Fibroblast of villous mesenchyme (primary cell): Measurements from ENCODE around the gene IGFBP4. TPM values are rescaled to one million over a fixed set of nuclear protein-coding genes. Genes with fewer than 3 reads are reported as not detected.
A peak's percentile ranks its signal among the peaks of the same experiment; 100 is the strongest.

ENCODE experiments used
- DNase-seq: peaks from one replicate; pipeline ENCODE4 v3.0.0-alpha.2; 2010; ENCODE audit warnings: low read depth
- H3K4me3 ChIP-seq: 2 replicates; pipeline ENCODE4 v1.5.1; 2011; ENCODE audit warnings: low read depth, mild to moderate bottlenecking, low read length
- total RNA-seq: library from RNA; depleted of rRNA; stranded (reverse); fragments of >200 nt; gene quantifications from 2 replicates; pipeline ENCODE4 v1.2.3, GENCODE V29; 2012
- TF ChIP-seq, protein P1 (sequence below): IDR thresholded peaks from 2 replicates; pipeline ENCODE4 v1.5.1; 2012; ENCODE audit warnings: low read depth, mild to moderate bottlenecking, low read length; ENCODE audit not compliant: insufficient read depth

Gene IGFBP4
- total RNA-seq, 1 donor: 225 TPM

DNA sequence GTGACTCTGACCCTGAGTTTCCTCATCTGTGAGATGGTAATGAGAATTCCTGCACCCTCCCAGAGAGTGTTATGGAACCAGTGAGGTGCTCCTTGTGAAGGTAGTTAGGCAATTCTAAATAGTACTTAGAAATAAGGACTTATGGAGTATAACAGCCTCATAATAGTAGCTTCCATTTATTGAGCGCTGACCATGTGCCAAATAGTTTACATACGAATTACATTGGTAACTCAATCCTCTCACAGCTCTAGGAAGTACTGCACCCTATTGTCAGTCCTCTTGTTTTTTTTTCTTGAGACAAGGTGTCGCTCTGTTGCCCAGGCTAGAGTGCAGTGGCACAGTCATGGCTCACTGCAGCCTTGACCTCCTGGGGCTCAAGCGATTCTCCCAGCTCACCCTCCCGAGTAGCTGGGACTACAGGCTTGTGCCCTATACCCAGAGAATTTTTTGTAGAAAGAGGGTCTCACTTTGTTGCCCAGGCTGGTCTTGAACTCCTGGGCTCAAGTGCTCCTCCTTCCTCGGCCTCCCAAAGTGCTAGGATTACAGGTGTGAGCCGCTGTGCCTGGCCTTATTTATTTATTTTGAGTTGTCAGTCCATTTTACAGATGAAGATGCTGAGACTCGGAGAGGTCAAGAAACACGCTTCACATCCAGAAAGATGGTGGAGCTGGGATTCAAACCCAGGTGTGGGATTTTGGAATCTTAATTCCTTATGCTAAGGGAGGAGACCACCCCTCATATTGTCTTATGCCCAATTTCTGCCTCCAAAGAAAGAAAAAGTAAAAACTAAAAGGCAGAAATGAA lies 55.2 kb downstream of the IGFBP4 start:
- no peak overlapping the region for H3K4me3 ChIP-seq
- DNase-seq: no peak
- TF ChIP-seq, protein P1, sequence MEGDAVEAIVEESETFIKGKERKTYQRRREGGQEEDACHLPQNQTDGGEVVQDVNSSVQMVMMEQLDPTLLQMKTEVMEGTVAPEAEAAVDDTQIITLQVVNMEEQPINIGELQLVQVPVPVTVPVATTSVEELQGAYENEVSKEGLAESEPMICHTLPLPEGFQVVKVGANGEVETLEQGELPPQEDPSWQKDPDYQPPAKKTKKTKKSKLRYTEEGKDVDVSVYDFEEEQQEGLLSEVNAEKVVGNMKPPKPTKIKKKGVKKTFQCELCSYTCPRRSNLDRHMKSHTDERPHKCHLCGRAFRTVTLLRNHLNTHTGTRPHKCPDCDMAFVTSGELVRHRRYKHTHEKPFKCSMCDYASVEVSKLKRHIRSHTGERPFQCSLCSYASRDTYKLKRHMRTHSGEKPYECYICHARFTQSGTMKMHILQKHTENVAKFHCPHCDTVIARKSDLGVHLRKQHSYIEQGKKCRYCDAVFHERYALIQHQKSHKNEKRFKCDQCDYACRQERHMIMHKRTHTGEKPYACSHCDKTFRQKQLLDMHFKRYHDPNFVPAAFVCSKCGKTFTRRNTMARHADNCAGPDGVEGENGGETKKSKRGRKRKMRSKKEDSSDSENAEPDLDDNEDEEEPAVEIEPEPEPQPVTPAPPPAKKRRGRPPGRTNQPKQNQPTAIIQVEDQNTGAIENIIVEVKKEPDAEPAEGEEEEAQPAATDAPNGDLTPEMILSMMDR: no peak

DNA sequence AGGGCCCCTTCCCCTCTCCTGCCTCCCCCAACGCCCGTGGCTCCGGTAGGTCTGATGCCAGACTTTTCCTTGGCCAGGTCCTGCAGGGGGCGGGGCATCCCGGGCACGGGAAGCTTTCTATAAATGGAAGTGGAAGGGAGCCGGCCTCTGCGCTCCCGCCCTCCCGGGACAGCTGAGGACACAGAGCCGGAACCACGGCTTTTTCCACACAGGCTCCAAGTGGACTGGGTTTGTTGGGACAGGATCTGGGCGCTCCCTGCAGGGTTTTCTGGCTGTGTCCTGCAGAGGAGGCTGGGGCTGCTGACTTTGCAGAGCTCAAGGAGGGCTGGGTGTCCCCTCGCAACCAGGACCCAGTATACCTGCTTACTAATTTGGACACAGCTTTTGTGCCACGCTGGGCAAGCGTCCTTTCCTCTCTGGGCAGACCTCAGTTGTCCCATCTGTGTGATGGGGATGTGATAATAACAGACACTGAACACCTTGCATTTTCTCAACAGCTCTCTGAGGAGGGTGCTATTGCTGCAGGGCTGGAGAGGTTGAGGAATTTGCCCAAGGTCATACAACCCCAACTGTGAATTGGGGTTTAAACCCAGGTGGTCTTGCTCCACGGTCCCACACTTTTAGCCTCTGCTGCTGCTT lies 56.4 kb downstream of the IGFBP4 start:
- TF ChIP-seq, protein P1: no peak
- DNase-seq: peak; percentile 82
- peak overlapping the region; percentile 9 for H3K4me3 ChIP-seq

DNA sequence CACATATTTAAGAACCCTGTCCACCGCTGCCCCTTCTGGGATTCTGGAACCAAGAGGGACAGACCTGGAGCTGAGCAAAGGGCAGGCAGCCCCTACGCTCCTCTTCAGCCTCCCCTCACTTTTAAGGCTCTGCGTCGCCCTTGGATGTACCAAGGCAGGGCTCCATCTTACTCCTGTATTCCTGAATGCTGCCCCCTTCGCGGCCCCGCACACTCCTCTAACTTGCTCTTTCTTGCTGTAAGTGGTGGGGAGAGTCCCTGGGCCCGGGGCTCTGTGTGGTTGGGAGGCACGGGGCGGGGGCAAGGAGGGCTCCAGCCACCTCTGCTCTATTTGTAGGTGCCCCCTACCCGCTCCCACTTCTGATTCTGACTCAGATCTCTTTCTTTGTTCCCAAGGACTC lies 56.9 kb downstream of the IGFBP4 start:
- DNase-seq: no peak
- TF ChIP-seq, protein P1: no peak
- no peak overlapping the region for H3K4me3 ChIP-seq

DNA sequence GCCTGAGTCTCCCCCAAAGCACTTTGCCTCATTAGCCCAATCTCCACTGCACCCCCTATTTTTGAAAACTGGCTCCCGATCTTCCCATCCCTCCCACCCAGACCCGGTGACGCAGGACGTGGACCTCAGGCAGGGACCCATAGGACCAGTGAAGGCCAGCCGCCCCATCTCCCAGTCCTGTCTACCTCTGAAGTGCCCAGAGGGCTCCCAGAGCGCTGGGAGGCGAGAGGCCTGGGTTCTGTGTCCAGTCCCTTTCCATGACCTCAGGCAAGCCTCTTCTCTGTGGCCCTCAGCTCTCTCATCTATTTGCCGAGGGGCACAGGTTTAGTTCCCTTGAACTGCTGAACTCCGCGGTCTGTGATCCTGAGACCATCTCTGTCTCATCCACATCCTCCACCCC lies 57.5 kb downstream of the IGFBP4 start:
- DNase-seq: no peak
- TF ChIP-seq, protein P1: no peak

DNA sequence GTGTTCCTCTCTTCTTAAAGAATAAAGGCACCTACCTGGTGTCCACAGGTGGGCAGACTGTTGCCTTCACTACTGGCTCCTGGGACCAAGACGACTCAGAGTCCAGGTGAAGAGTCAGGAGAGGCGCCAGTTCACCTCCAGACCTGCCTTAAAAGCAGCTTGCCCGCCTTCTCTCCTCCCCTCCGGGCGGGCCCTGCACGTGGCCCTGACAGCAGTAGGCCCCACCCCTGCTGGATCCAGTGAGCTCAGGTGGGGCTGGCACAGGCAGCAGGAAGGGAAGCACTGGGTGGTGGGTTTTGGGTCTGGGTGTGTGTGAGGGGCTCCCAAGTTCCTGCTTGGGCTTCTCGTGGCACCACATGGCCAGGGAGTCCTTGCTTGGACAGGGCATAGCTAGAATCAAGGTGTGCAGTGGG lies 58.3 kb downstream of the IGFBP4 start, which contains the start of gene TNS4:
TSS of gene TNS4 (minus strand) at position 125 of the 413 bp plus-strand sequence. CDS start 5,198 bp downstream, outside the sequence.
- no peak for DNase-seq
- H3K4me3 ChIP-seq: no peak within 1 kb of the TSS
- TF ChIP-seq, protein P1: no peak

More for the DNA sequence above, 57.5 kb downstream of the IGFBP4 start:
- H3K4me3 ChIP-seq: no peak overlapping the region

DNA sequence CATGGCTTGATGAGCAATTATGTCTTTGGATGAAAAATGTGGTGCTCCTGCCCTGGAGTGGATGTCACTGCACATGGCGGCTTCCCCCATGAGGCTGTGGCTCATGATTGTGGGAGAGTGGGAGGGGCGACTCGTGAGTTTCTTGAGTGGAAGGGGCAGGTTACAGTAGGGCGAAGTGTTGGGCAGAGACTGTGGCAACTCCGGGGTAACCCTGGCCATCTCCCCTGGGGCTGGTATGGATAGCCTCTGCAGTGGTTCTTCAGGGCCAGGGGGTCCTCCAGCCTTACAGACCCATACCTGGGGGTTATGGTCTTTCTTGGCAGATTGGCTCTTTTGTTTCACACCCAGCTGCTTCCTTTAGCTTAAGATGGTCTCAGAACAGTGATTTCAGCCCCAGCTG lies 59.5 kb downstream of the IGFBP4 start:
- no peak overlapping the region for H3K4me3 ChIP-seq
- TF ChIP-seq, protein P1: no peak
- DNase-seq: no peak
